Trophoblast cell (in vitro differentiated cells and primary cell): ENCODE data around the gene GABRR2.
A peak's percentile ranks its signal among the peaks of the same experiment; 100 is the strongest.

ENCODE experiments used
- DNase-seq, 2 donors: peaks; one replicate each; pipeline ENCODE4 v3.0.0-alpha.2; 2016
- H2AFZ ChIP-seq: 2 replicates; pipeline ENCODE4 v1.6.1; 2013; ENCODE audit warnings: low read length, moderate library complexity, mild to moderate bottlenecking; ENCODE audit not compliant: insufficient read depth, poor library complexity
- H2AK5ac ChIP-seq: 2 replicates; pipeline ENCODE4 v1.6.1; 2013; ENCODE audit warnings: mild to moderate bottlenecking, low read length
- H2BK120ac ChIP-seq: 2 replicates; pipeline ENCODE4 v1.6.1; 2013; ENCODE audit warnings: low read length, mild to moderate bottlenecking, moderate library complexity; ENCODE audit not compliant: insufficient read depth, poor library complexity
- H2BK12ac ChIP-seq: 2 replicates; pipeline ENCODE4 v1.6.1; 2013; ENCODE audit warnings: mild to moderate bottlenecking, low read length, moderate library complexity
- H2BK5ac ChIP-seq: 2 replicates; pipeline ENCODE4 v1.6.1; 2013; ENCODE audit warnings: low read length, low read depth, moderate library complexity, mild to moderate bottlenecking; ENCODE audit not compliant: poor library complexity
- H3K14ac ChIP-seq: 2 replicates; pipeline ENCODE4 v1.6.1; 2013; ENCODE audit warnings: mild to moderate bottlenecking, low read length
- H3K18ac ChIP-seq: 2 replicates; pipeline ENCODE4 v1.6.1; 2013; ENCODE audit warnings: mild to moderate bottlenecking, low read length
- H3K23ac ChIP-seq: 2 replicates; pipeline ENCODE4 v1.6.1; 2013; ENCODE audit warnings: low read length
- H3K27ac ChIP-seq: 2 replicates; pipeline ENCODE4 v1.5.1; 2013; ENCODE audit warnings: low read depth, mild to moderate bottlenecking, inconsistent platforms, low read length, moderate library complexity
- H3K27me3 ChIP-seq: 2 replicates; pipeline ENCODE4 v1.6.1; 2013; ENCODE audit warnings: inconsistent platforms, mild to moderate bottlenecking, low read length, moderate library complexity; ENCODE audit not compliant: insufficient read depth
- H3K36me3 ChIP-seq, 2 experiments: 1 replicate in 1 of 2; 2 replicates in 1 of 2; pipeline ENCODE4 v1.6.1; 2013; ENCODE audit warnings: low read length in 2 of 2, mild to moderate bottlenecking in 2 of 2, moderate library complexity in 1 of 2; ENCODE audit not compliant: insufficient read depth in 2 of 2, control insufficient read depth in 1 of 2
- H3K4ac ChIP-seq: 2 replicates; pipeline ENCODE4 v1.6.1; 2013; ENCODE audit warnings: low read depth, mild to moderate bottlenecking, low read length, moderate library complexity
- H3K4me1 ChIP-seq, 2 experiments: 1 replicate in 1 of 2; 2 replicates in 1 of 2; pipeline ENCODE4 v1.6.1; 2013; ENCODE audit warnings: low read length in 2 of 2, mild to moderate bottlenecking in 2 of 2, moderate library complexity in 1 of 2; ENCODE audit not compliant: insufficient read depth in 2 of 2, control insufficient read depth in 1 of 2
- H3K4me2 ChIP-seq: 2 replicates; pipeline ENCODE4 v1.6.1; 2013; ENCODE audit warnings: inconsistent platforms, mild to moderate bottlenecking, low read length, moderate library complexity
- H3K4me3 ChIP-seq: 2 replicates; pipeline ENCODE4 v1.5.1; 2013; ENCODE audit warnings: mild to moderate bottlenecking, low read depth, low read length, inconsistent platforms
- H3K79me1 ChIP-seq: one replicate; pipeline ENCODE4 v1.6.1; 2013; ENCODE audit warnings: low read length
- H3K79me2 ChIP-seq: 2 replicates; pipeline ENCODE4 v1.6.1; 2013; ENCODE audit warnings: low read length, mild to moderate bottlenecking; ENCODE audit not compliant: control insufficient read depth, insufficient read depth, poor library complexity
- H3K9ac ChIP-seq: 2 replicates; pipeline ENCODE4 v1.6.1; 2013; ENCODE audit warnings: mild to moderate bottlenecking, low read length
- H3K9me3 ChIP-seq: 2 replicates; pipeline ENCODE4 v1.6.1; 2013; ENCODE audit warnings: low read depth, mild to moderate bottlenecking, control low read depth, inconsistent platforms, low read length; ENCODE audit not compliant: insufficient read depth
- H4K12ac ChIP-seq: 2 replicates; pipeline ENCODE4 v1.6.1; 2013; ENCODE audit warnings: low read depth, mild to moderate bottlenecking, low read length, moderate library complexity
- H4K8ac ChIP-seq: 2 replicates; pipeline ENCODE4 v1.6.1; 2013; ENCODE audit warnings: low read depth, mild to moderate bottlenecking, low read length, moderate library complexity
- H4K91ac ChIP-seq: one replicate; pipeline ENCODE4 v1.6.1; 2013; ENCODE audit warnings: low read depth, mild to moderate bottlenecking, low read length, moderate library complexity
- WGBS: extraction: QIAGEN DNeasy Blood & Tissue Kit; methylation state at CpG from one replicate; pipeline ENCODE4 v1.1.7; 2013; ENCODE audit warnings: missing lambda C conversion rate; ENCODE audit not compliant: insufficient read length, insufficient coverage; ENCODE audit errors: extremely low coverage; 5-methylcytosine and 5-hydroxymethylcytosine counted together

Gene GABRR2

GRCh38 chr6:89251170-89251569, 63.9 kb downstream of the GABRR2 start:
- DNase-seq = no peak
- H2BK5ac ChIP-seq = no peak overlapping the region
- WGBS = no CpG with 5 or more reads among the region's 2 CpGs
- H3K14ac ChIP-seq = no peak overlapping the region
- no peak overlapping the region for H2AFZ ChIP-seq
- H4K12ac ChIP-seq = no peak overlapping the region
- no peak overlapping the region for H2BK12ac ChIP-seq
- H2BK120ac ChIP-seq = no peak overlapping the region
- H2AK5ac ChIP-seq = no peak overlapping the region
- no peaks in the 10 kb centered on the region for H3K79me2 ChIP-seq
- H3K36me3 ChIP-seq = no peaks in the 10 kb centered on the region
- no peak overlapping the region for H3K18ac ChIP-seq
- no peak overlapping the region for H3K27ac ChIP-seq
- H3K4ac ChIP-seq = no peak overlapping the region
- no peak overlapping the region for H3K23ac ChIP-seq
- H4K91ac ChIP-seq = no peak overlapping the region
- H3K79me1 ChIP-seq = no peaks in the 10 kb centered on the region
- no peak overlapping the region for H3K4me2 ChIP-seq
- H3K9me3 ChIP-seq = no peaks in the 10 kb centered on the region
- H3K9ac ChIP-seq = no peak overlapping the region
- H3K4me3 ChIP-seq = no peak overlapping the region
- H3K27me3 ChIP-seq = no peaks in the 10 kb centered on the region
- H3K4me1 ChIP-seq = no peaks in the 10 kb centered on the region
- no peak overlapping the region for H4K8ac ChIP-seq

DNA sequence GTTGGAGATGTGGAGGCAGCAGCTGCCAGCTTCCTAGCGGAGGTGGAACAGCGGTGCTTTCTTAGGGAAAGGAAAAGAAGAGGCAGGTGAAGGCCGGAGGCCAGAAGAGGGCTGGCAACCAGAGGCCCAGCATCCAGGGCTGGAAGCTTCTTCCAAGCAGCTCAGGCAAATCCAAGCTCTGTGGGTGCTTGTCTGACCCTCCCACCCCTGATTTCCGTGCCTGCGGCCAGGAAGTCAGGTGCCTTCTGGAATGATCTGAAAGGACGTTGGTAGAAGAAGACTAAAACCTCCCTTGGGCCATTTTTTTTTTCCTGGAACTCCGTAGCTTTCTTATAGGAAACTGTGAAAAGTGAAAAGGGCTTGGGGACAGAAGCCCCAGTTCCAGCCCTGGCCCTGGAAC, 64.9 kb downstream of the GABRR2 start:
- Histone ChIP-seq H3K79me1 (no peaks in the 10 kb centered on the region), H2BK5ac (no peak overlapping the region), H3K14ac (no peak overlapping the region), H3K23ac (no peak overlapping the region), H3K4ac (no peak overlapping the region), H2BK12ac (no peak overlapping the region), H2AK5ac (no peak overlapping the region), H3K27me3 (no peaks in the 10 kb centered on the region), H3K9me3 (no peaks in the 10 kb centered on the region), H3K18ac (no peak overlapping the region), H4K8ac (no peak overlapping the region), H3K4me3 (no peak overlapping the region), H3K4me2 (no peak overlapping the region), H2BK120ac (no peak overlapping the region), H3K4me1 (no peaks in the 10 kb centered on the region), H3K9ac (no peak overlapping the region), H4K91ac (no peak overlapping the region), H4K12ac (peak overlapping the region; percentile 60), H3K79me2 (no peaks in the 10 kb centered on the region), H2AFZ (no peak overlapping the region), H3K36me3 (no peaks in the 10 kb centered on the region), H3K27ac (no peak overlapping the region)
- WGBS = no CpG with 5 or more reads among the region's 7 CpGs
- DNase-seq = no peak

DNA sequence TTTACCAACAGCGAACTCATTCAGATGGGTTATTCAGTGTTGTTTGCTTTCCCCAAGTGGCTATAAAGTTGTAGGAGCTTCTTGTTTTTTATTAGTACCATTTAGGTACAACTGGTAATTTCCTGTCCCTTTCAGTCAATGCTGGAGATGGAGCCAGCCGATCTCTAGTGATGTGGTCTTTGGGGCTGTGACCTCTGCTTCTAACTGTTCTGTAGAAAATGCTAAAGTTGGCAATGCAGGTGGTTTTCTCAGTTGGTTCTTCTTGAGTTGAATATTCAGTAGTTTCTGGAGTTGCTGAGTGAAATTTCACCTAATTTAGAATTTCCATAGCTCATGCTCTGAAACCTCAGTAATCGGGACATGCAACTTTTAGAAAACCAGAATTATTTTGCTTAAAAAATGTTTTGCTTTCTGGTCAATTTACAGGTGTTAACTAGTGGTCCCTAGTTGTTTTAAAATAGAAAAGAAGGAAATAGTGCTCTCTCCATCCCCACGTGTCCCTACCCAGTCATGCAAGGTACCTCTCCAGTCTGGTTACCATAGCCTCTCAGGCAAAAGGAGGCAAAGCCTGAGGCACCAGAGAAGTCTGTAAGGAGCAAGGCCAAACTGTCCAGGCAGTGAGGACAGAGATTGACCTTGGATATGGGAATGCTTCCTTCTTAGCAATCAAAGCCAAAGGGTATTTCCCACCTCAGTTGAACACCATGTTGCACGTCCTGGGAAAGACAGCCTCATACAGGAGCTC, 70.7 kb downstream of the GABRR2 start:
- no peak overlapping the region for H3K18ac ChIP-seq
- no peaks in the 10 kb centered on the region for H3K79me2 ChIP-seq
- no peak overlapping the region for H2BK5ac ChIP-seq
- no peak overlapping the region for H3K23ac ChIP-seq
- no peak overlapping the region for H4K12ac ChIP-seq
- H3K27ac ChIP-seq = no peak overlapping the region
- no peak overlapping the region for H2BK120ac ChIP-seq
- H3K4ac ChIP-seq = no peak overlapping the region
- DNase-seq = no peak
- no peak overlapping the region for H3K4me3 ChIP-seq
- H2AFZ ChIP-seq = no peak overlapping the region
- H4K91ac ChIP-seq = no peak overlapping the region
- H3K79me1 ChIP-seq = no peaks in the 10 kb centered on the region
- H2BK12ac ChIP-seq = no peak overlapping the region
- no peaks in the 10 kb centered on the region for H3K9me3 ChIP-seq
- H3K36me3 ChIP-seq = no peaks in the 10 kb centered on the region
- H3K4me2 ChIP-seq = no peak overlapping the region
- H3K14ac ChIP-seq = no peak overlapping the region
- no peaks in the 10 kb centered on the region for H3K27me3 ChIP-seq
- no peak overlapping the region for H3K9ac ChIP-seq
- no peak overlapping the region for H2AK5ac ChIP-seq
- no peak overlapping the region for H4K8ac ChIP-seq
- no CpG with 5 or more reads among the region's 5 CpGs for WGBS
- H3K4me1 ChIP-seq = no peaks in the 10 kb centered on the region

GRCh38 chr6:89243331-89243629, 71.8 kb downstream of the GABRR2 start:
- no peak overlapping the region for H2BK12ac ChIP-seq
- no peaks in the 10 kb centered on the region for H3K79me1 ChIP-seq
- WGBS = no CpG with 5 or more reads among the region's 1 CpG

More at GRCh38 chr6:89243331-89243629, 71.8 kb downstream of the GABRR2 start:
- Histone ChIP-seq H3K36me3 (no peaks in the 10 kb centered on the region), H4K91ac (no peak overlapping the region), H3K18ac (no peak overlapping the region), H3K9me3 (no peaks in the 10 kb centered on the region), H4K8ac (no peak overlapping the region), H2BK5ac (no peak overlapping the region), H3K9ac (no peak overlapping the region), H3K4me3 (no peak overlapping the region), H3K23ac (no peak overlapping the region), H3K27ac (no peak overlapping the region), H4K12ac (no peak overlapping the region), H3K14ac (no peak overlapping the region), H2AK5ac (no peak overlapping the region), H3K4ac (no peak overlapping the region), H3K4me2 (no peak overlapping the region), H2BK120ac (no peak overlapping the region), H3K79me2 (no peaks in the 10 kb centered on the region), H3K27me3 (no peaks in the 10 kb centered on the region), H3K4me1 (no peaks in the 10 kb centered on the region), H2AFZ (no peak overlapping the region)
- DNase-seq = no peak
